Ramos (cell line): ENCODE results near the gene AZGP1.
"Not testable (repeated sequence)": the region's sequence is repeated elsewhere in the genome, so short reads cannot be mapped to it uniquely, and the experiment has no call there.

Experiments used
- in situ Hi-C: fragments of 300-500 bp; cut with MboI; formaldehyde crosslinking; loops from one replicate; pipeline ENCODE4 v1.14.3; 2022; ENCODE audit warnings: low sequenced_read_pairs; ENCODE audit not compliant: unreplicated experiment

The AZGP1 gene

GRCh38 chr7:99955247-99955646 is 20.6 kb downstream of the AZGP1 start:
- in situ Hi-C loops, result no loop called here

GRCh38 chr7:99954643-99955042 is 21.2 kb downstream of the AZGP1 start:
- in situ Hi-C loops, result not testable (repeated sequence)

- in situ Hi-C loops, result no loop called here
Measured at GRCh38 chr7:99953649-99954048, 22.2 kb downstream of the AZGP1 start.

- in situ Hi-C loops, result not testable (repeated sequence)
Measured at GRCh38 chr7:99952649-99953048, 23.2 kb downstream of the AZGP1 start.

GRCh38 chr7:99950819-99951218 is 25.0 kb downstream of the AZGP1 start:
- in situ Hi-C loops, result not testable (repeated sequence)

GRCh38 chr7:99949645-99950228 is 26.1 kb downstream of the AZGP1 start:
- in situ Hi-C loops, result no loop called here

GRCh38 chr7:99947608-99948007 is 28.2 kb downstream of the AZGP1 start:
- in situ Hi-C loops, result no loop called here

- in situ Hi-C loops, result no loop called here
Measured at GRCh38 chr7:99944497-99945070, 31.2 kb downstream of the AZGP1 start.

- in situ Hi-C loops, result no loop called here
Measured at GRCh38 chr7:99943641-99944496, 32.0 kb downstream of the AZGP1 start.

GRCh38 chr7:99938296-99938695 is 37.5 kb downstream of the AZGP1 start:
- in situ Hi-C loops, result no loop called here

- in situ Hi-C loops, result not testable (repeated sequence)
Measured at GRCh38 chr7:99935009-99935408, 40.8 kb downstream of the AZGP1 start.

- in situ Hi-C loops, result no loop called here
Measured at GRCh38 chr7:99930376-99930775, 45.5 kb downstream of the AZGP1 start.

- in situ Hi-C loops, result no loop called here
Measured at GRCh38 chr7:99929730-99930053, 46.1 kb downstream of the AZGP1 start.

GRCh38 chr7:99928994-99929729 is 46.7 kb downstream of the AZGP1 start, which contains the start of gene GJC3:
Gene GJC3, minus strand, starts transcription at chr7:99929620. Its CDS starts 0 bp downstream, at chr7:99929620.
- in situ Hi-C loops, result no loop called here

GRCh38 chr7:99928188-99928587 is 47.6 kb downstream of the AZGP1 start:
- in situ Hi-C loops, result no loop called here

- in situ Hi-C loops, result no loop called here
Measured at GRCh38 chr7:99927536-99927935, 48.3 kb downstream of the AZGP1 start.

- in situ Hi-C loops, result no loop called here
Measured at GRCh38 chr7:99926321-99926720, 49.5 kb downstream of the AZGP1 start.

GRCh38 chr7:99923200-99923599 is 52.6 kb downstream of the AZGP1 start:
- in situ Hi-C loops, result no loop called here

- in situ Hi-C loops, result no loop called here
Measured at GRCh38 chr7:99920149-99920548, 55.7 kb downstream of the AZGP1 start.

GRCh38 chr7:99919814-99920112 is 56.1 kb downstream of the AZGP1 start:
- in situ Hi-C loops, result loop anchor here (5.0 to 10.0 kb wide), 3 partner anchors 73 to 205 kb away; partner anchors contain the start of gene MBLAC1
